GM19025 (cell line): Measurements from ENCODE around the gene RBBP4.
"Not testable (repeated sequence)": the region's sequence is repeated elsewhere in the genome, so short reads cannot be mapped to it uniquely, and the experiment has no call there.

Source experiments
- ATAC-seq: cut with Tn5 transposase; IDR thresholded peaks from one replicate; pipeline ENCODE4 v1.9.1; 2021; ENCODE audit warnings: mild to moderate bottlenecking, low read depth, moderate library complexity; ENCODE audit not compliant: unreplicated experiment

RBBP4 gene

GRCh38 chr1:32650752-32651460, at the start of gene RBBP4:
Gene RBBP4 (plus strand): TSS chr1:32651208. CDS start chr1:32651307, 99 bp downstream.
- peak; percentile 84 for ATAC-seq

- no peak for ATAC-seq
Observed at GRCh38 chr1:32605711-32606424, 45.1 kb upstream of the RBBP4 start.

GRCh38 chr1:32606565-32607371, 44.2 kb upstream of the RBBP4 start:
- ATAC-seq, result no peak

GRCh38 chr1:32609180-32609579, 41.8 kb upstream of the RBBP4 start:
- ATAC-seq, result no peak

GRCh38 chr1:32611859-32612188, 39.2 kb upstream of the RBBP4 start:
- ATAC-seq, result no peak

GRCh38 chr1:32612189-32612881, 38.7 kb upstream of the RBBP4 start:
- peak; percentile 90 for ATAC-seq

- no peak for ATAC-seq
Observed at GRCh38 chr1:32613472-32613871, 37.5 kb upstream of the RBBP4 start.

- ATAC-seq, result no peak
Observed at GRCh38 chr1:32618673-32619221, 32.3 kb upstream of the RBBP4 start.

- ATAC-seq, result peak; percentile 71
Observed at GRCh38 chr1:32619701-32620485, 31.1 kb upstream of the RBBP4 start.

GRCh38 chr1:32622205-32622604, 28.8 kb upstream of the RBBP4 start:
- ATAC-seq, result no peak

GRCh38 chr1:32622806-32623681, 28.0 kb upstream of the RBBP4 start:
- no peak for ATAC-seq

GRCh38 chr1:32623775-32624174, 27.2 kb upstream of the RBBP4 start:
- no peak for ATAC-seq

- no peak for ATAC-seq
Observed at GRCh38 chr1:32626176-32626575, 24.8 kb upstream of the RBBP4 start.

GRCh38 chr1:32627596-32628162, 23.3 kb upstream of the RBBP4 start:
- peak; percentile 68 for ATAC-seq

GRCh38 chr1:32630173-32630572, 20.8 kb upstream of the RBBP4 start:
- ATAC-seq, result not testable (repeated sequence)

- no peak for ATAC-seq
Observed at GRCh38 chr1:32632829-32633228, 18.2 kb upstream of the RBBP4 start.

GRCh38 chr1:32635508-32636277, 15.3 kb upstream of the RBBP4 start:
- ATAC-seq, result no peak
